Endothelial cell of umbilical vein (primary cell): ENCODE results near the gene LIMD2.

ENCODE experiments used
- EZH2 ChIP-seq: IDR thresholded peaks from 2 replicates; pipeline ENCODE4 v1.6.1; 2012; ENCODE audit warnings: borderline replicate concordance, low read depth, mild to moderate bottlenecking, moderate library complexity, low read length, inconsistent platforms; ENCODE audit not compliant: severe bottlenecking
- FOS ChIP-seq: IDR thresholded peaks from 2 replicates; pipeline ENCODE4 v1.6.1; 2011; ENCODE audit warnings: mild to moderate bottlenecking, low read length, moderate library complexity, borderline replicate concordance; ENCODE audit not compliant: insufficient read depth
- GATA2 ChIP-seq: IDR thresholded peaks from 2 replicates; pipeline ENCODE4 v1.7.0; 2011; ENCODE audit warnings: low read depth, mild to moderate bottlenecking, moderate library complexity, mixed read lengths, low read length; ENCODE audit not compliant: insufficient read length, insufficient read depth
- JUN ChIP-seq: IDR thresholded peaks from 2 replicates; pipeline ENCODE4 v1.6.1; 2011; ENCODE audit warnings: borderline replicate concordance, low read depth; ENCODE audit not compliant: insufficient read length, insufficient read depth
- MYC ChIP-seq: IDR thresholded peaks from one replicate; pipeline ENCODE4 v1.6.1; 2011; ENCODE audit warnings: mild to moderate bottlenecking, low read depth, low read length
- POLR2A ChIP-seq: IDR thresholded peaks from 2 replicates; pipeline ENCODE4 v1.6.1; 2012; ENCODE audit warnings: low read depth, mild to moderate bottlenecking, control low read depth, low read length
- POLR2AphosphoS5 ChIP-seq: IDR thresholded peaks from 2 replicates; pipeline ENCODE4 v1.6.1; 2012; ENCODE audit warnings: low read depth, mild to moderate bottlenecking, control low read depth, low read length, moderate library complexity; ENCODE audit not compliant: insufficient read depth
- TF ChIP-seq, protein P1 (sequence below), 2 donors: IDR thresholded peaks; 1 replicate in 1 of 2; 2 replicates in 1 of 2; pipeline ENCODE4 v1.5.1; 2011; ENCODE audit warnings: low read length in 2 of 2, mild to moderate bottlenecking in 2 of 2, moderate library complexity in 2 of 2, control low read depth in 1 of 2, inconsistent platforms in 1 of 2, low read depth in 1 of 2; ENCODE audit not compliant: insufficient read depth in 1 of 2; ENCODE audit errors: extremely low read depth in 1 of 2
- TF ChIP-seq, protein P2 (sequence below): IDR thresholded peaks from 2 replicates; pipeline ENCODE4 v1.6.1; 2011; ENCODE audit not compliant: insufficient read depth, insufficient read length

DNA sequence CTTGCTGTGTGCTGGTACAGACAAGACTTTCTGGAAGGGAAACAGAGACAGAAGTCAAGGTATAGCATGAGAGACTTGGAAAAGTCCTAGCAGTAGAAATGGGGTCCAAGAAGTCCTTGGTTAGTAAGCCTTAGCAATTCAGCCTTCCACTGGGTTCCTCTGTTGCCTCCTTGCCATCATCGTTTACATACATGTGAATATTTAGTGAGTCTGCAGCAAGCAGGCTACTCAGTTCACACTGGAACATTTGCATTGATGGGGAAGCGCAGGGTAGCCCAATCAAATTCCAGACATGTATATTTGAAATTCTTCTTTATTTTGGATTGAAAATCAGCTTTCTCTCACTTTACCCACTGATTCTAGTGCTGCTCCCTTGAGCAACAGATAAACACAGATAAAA, 27.1 kb downstream of the LIMD2 start:
- TF ChIP-seq, protein P1, sequence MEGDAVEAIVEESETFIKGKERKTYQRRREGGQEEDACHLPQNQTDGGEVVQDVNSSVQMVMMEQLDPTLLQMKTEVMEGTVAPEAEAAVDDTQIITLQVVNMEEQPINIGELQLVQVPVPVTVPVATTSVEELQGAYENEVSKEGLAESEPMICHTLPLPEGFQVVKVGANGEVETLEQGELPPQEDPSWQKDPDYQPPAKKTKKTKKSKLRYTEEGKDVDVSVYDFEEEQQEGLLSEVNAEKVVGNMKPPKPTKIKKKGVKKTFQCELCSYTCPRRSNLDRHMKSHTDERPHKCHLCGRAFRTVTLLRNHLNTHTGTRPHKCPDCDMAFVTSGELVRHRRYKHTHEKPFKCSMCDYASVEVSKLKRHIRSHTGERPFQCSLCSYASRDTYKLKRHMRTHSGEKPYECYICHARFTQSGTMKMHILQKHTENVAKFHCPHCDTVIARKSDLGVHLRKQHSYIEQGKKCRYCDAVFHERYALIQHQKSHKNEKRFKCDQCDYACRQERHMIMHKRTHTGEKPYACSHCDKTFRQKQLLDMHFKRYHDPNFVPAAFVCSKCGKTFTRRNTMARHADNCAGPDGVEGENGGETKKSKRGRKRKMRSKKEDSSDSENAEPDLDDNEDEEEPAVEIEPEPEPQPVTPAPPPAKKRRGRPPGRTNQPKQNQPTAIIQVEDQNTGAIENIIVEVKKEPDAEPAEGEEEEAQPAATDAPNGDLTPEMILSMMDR (IDR thresholded peaks at IDR 0.05; ENCODE audit: extremely low read depth in 1 of 2, insufficient read depth in 1 of 2, low read depth in 1 of 2, low read length in 2 of 2), result no peak
- TF ChIP-seq FOS, result no peak
- TF ChIP-seq JUN, result no peak
- TF ChIP-seq EZH2, result no peak
- no peak for TF ChIP-seq MYC
- TF ChIP-seq POLR2A, result no peak
- TF ChIP-seq, protein P2, sequence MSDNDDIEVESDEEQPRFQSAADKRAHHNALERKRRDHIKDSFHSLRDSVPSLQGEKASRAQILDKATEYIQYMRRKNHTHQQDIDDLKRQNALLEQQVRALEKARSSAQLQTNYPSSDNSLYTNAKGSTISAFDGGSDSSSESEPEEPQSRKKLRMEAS, result no peak
- TF ChIP-seq POLR2AphosphoS5, result no peak
- TF ChIP-seq GATA2, result no peak
